Ectodermal cell (in vitro differentiated cells): ENCODE measurements around the gene RAB27B.

Source experiments
- H3K27ac ChIP-seq: 2 replicates; pipeline ENCODE4 v1.7.0; 2013; ENCODE audit warnings: mild to moderate bottlenecking, low read depth, low read length; ENCODE audit not compliant: insufficient read depth, poor library complexity, severe bottlenecking
- H3K27me3 ChIP-seq: 2 replicates; pipeline ENCODE4 v1.7.0; 2013; ENCODE audit warnings: mild to moderate bottlenecking, low read length; ENCODE audit not compliant: insufficient read depth, control insufficient read depth, poor library complexity, severe bottlenecking
- H3K36me3 ChIP-seq: one replicate; pipeline ENCODE4 v1.7.0; 2013; ENCODE audit warnings: low read length; ENCODE audit not compliant: control insufficient read depth, insufficient read depth
- H3K4me1 ChIP-seq: one replicate; pipeline ENCODE4 v1.7.0; 2013; ENCODE audit warnings: low read length; ENCODE audit not compliant: control insufficient read depth, insufficient read depth
- H3K4me3 ChIP-seq: 2 replicates; pipeline ENCODE4 v1.7.0; 2013; ENCODE audit warnings: low read depth, low read length, control low read depth; ENCODE audit not compliant: insufficient read depth
- H3K9me3 ChIP-seq: 2 replicates; pipeline ENCODE4 v1.7.0; 2013; ENCODE audit warnings: mild to moderate bottlenecking, low read length, moderate library complexity; ENCODE audit not compliant: control insufficient read depth
- WGBS, 2 experiments: methylation state at CpG; one replicate each; pipeline ENCODE4 v1.1.7; 2013; ENCODE audit warnings: missing lambda C conversion rate in 2 of 2; 5-methylcytosine and 5-hydroxymethylcytosine counted together

Gene RAB27B

GRCh38 chr18:54904581-54904980 is 76.3 kb downstream of the RAB27B start:
- Histone ChIP-seq H3K4me1 (no peaks in the 10 kb centered on the region), H3K4me3 (no peak overlapping the region), H3K27me3 (no peaks in the 10 kb centered on the region), H3K9me3 (no peaks in the 10 kb centered on the region), H3K27ac (no peak overlapping the region), H3K36me3 (no peaks in the 10 kb centered on the region)
- WGBS, 2 experiments, result 84 to 100% methylated on average over 2 of the region's 2 CpGs

GRCh38 chr18:54905629-54906028 is 77.4 kb downstream of the RAB27B start:
- no peak overlapping the region for H3K4me3 ChIP-seq
- H3K9me3 ChIP-seq, result no peaks in the 10 kb centered on the region
- H3K27ac ChIP-seq, result no peak overlapping the region
- no peaks in the 10 kb centered on the region for H3K4me1 ChIP-seq
- H3K36me3 ChIP-seq, result no peaks in the 10 kb centered on the region
- H3K27me3 ChIP-seq, result no peaks in the 10 kb centered on the region
- 72 to 73% methylated on average over 5 of the region's 5 CpGs for WGBS, 2 experiments

- H3K9me3 ChIP-seq, result no peaks in the 10 kb centered on the region
- 87 to 88% methylated on average over 4 of the region's 6 CpGs for WGBS, 2 experiments
- no peak overlapping the region for H3K27ac ChIP-seq
- no peak overlapping the region for H3K4me3 ChIP-seq
- no peaks in the 10 kb centered on the region for H3K27me3 ChIP-seq
- H3K36me3 ChIP-seq, result no peaks in the 10 kb centered on the region
- H3K4me1 ChIP-seq, result no peaks in the 10 kb centered on the region
Observed at GRCh38 chr18:54906331-54907185, 78.3 kb downstream of the RAB27B start.

- Histone ChIP-seq H3K4me3 (no peak overlapping the region), H3K9me3 (no peaks in the 10 kb centered on the region), H3K27me3 (no peaks in the 10 kb centered on the region), H3K36me3 (no peaks in the 10 kb centered on the region), H3K27ac (no peak overlapping the region), H3K4me1 (no peaks in the 10 kb centered on the region)
- WGBS, 2 experiments, result 87% methylated on average over 11 of the region's 11 CpGs
Observed at GRCh38 chr18:54909538-54909937, 81.3 kb downstream of the RAB27B start.

GRCh38 chr18:54910161-54910919 is 82.1 kb downstream of the RAB27B start:
- 92% methylated on average over 6 of the region's 6 CpGs for WGBS, 2 experiments
- H3K36me3 ChIP-seq, result no peaks in the 10 kb centered on the region
- H3K27me3 ChIP-seq, result no peaks in the 10 kb centered on the region
- no peak overlapping the region for H3K27ac ChIP-seq
- H3K4me1 ChIP-seq, result no peaks in the 10 kb centered on the region
- no peaks in the 10 kb centered on the region for H3K9me3 ChIP-seq
- no peak overlapping the region for H3K4me3 ChIP-seq

GRCh38 chr18:54911551-54911950 is 83.3 kb downstream of the RAB27B start:
- H3K4me3 ChIP-seq, result no peak overlapping the region
- no peaks in the 10 kb centered on the region for H3K9me3 ChIP-seq
- no peak overlapping the region for H3K27ac ChIP-seq
- H3K4me1 ChIP-seq, result no peaks in the 10 kb centered on the region
- no peaks in the 10 kb centered on the region for H3K36me3 ChIP-seq
- WGBS, 2 experiments, result 83% methylated on average over 1 of the region's 2 CpGs; no CpG with 5 or more reads in 1 of the 2 experiments
- H3K27me3 ChIP-seq, result no peaks in the 10 kb centered on the region

- no peak overlapping the region for H3K4me3 ChIP-seq
- no peaks in the 10 kb centered on the region for H3K9me3 ChIP-seq
- H3K4me1 ChIP-seq, result no peaks in the 10 kb centered on the region
- H3K36me3 ChIP-seq, result no peaks in the 10 kb centered on the region
- no peaks in the 10 kb centered on the region for H3K27me3 ChIP-seq
- H3K27ac ChIP-seq, result no peak overlapping the region
- WGBS, 2 experiments, result 96 to 100% methylated on average over 2 to 3 of the region's 4 CpGs
Observed at GRCh38 chr18:54914816-54915215, 86.5 kb downstream of the RAB27B start.

GRCh38 chr18:54916507-54916906 is 88.2 kb downstream of the RAB27B start:
- Histone ChIP-seq H3K27me3 (no peaks in the 10 kb centered on the region), H3K36me3 (no peaks in the 10 kb centered on the region), H3K27ac (no peak overlapping the region), H3K9me3 (no peaks in the 10 kb centered on the region), H3K4me3 (no peak overlapping the region), H3K4me1 (no peaks in the 10 kb centered on the region)
- 80 to 90% methylated on average over 3 of the region's 3 CpGs for WGBS, 2 experiments

GRCh38 chr18:54918060-54918459 is 89.8 kb downstream of the RAB27B start:
- Histone ChIP-seq H3K4me3 (no peak overlapping the region), H3K36me3 (no peaks in the 10 kb centered on the region), H3K27ac (no peak overlapping the region), H3K4me1 (no peaks in the 10 kb centered on the region), H3K27me3 (no peaks in the 10 kb centered on the region), H3K9me3 (no peaks in the 10 kb centered on the region)
- 74 to 81% methylated on average over 4 of the region's 4 CpGs for WGBS, 2 experiments

GRCh38 chr18:54919412-54919811 is 91.1 kb downstream of the RAB27B start:
- H3K4me1 ChIP-seq, result no peaks in the 10 kb centered on the region
- 89 to 93% methylated on average over 6 of the region's 6 CpGs for WGBS, 2 experiments
- H3K27ac ChIP-seq, result no peak overlapping the region
- H3K4me3 ChIP-seq, result no peak overlapping the region
- no peaks in the 10 kb centered on the region for H3K36me3 ChIP-seq
- H3K9me3 ChIP-seq, result no peaks in the 10 kb centered on the region
- H3K27me3 ChIP-seq, result no peaks in the 10 kb centered on the region
